OCI-M1 (cell line): ENCODE results near the gene PCDHA5.
A peak's percentile ranks its signal among the peaks of the same experiment; 100 is the strongest.
"Not testable (repeated sequence)": the region's sequence is repeated elsewhere in the genome, so short reads cannot be mapped to it uniquely, and the experiment has no call there.

ENCODE experiments used
- DNase-seq: peaks from one replicate; lab custom pipeline; 2025; lab: John Stamatoyannopoulos, UW

The PCDHA5 gene

DNA sequence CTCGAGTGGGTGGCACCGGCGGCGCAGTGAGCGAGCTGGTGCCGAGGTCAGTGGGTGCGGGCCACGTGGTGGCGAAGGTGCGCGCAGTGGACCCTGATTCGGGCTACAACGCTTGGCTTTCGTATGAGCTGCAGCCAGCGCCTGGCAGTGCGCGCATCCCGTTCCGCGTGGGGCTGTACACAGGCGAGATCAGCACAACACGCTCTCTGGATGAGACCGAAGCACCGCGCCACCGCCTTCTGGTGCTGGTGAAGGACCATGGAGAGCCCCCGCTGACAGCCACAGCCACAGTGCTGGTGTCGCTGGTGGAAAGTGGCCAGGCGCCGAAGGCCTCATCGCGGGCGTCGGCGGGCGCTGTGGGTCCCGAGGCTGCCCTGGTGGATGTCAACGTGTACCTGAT, 2.1 kb downstream of the PCDHA5 start:
- DNase-seq, result no peak

DNA sequence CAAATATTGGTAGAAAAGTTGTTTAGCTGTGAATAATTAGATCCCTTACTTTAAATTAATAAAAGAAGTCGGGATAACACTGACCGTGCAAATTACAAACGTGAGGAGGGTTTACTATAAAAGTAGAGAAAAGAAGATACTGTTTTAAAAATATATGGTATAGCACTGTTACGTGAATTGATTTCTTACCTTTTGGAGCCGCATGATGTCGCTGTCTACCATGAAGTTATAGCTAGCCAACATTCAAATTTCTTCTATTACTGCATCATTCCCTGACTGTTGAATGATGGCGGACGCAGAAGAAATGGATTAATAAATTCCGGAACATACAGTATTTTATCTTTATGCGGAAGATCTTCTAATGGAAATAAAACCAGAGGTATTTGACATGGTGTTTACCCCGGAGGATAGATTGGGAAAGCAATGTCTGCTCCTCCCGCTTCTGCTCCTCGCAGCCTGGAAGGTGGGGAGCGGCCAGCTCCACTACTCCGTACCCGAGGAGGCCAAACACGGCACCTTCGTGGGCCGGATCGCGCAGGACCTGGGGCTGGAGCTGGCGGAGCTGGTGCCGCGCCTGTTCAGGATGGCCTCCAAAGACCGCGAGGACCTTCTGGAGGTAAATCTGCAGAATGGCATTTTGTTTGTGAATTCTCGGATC, 6.4 kb downstream of the PCDHA5 start, which contains the start of gene PCDHA6:
Gene PCDHA6, plus strand, starts transcription at position 257 of the 658 bp plus-strand sequence. Its CDS starts 132 bp downstream, at position 389.
- DNase-seq, result no peak

DNA sequence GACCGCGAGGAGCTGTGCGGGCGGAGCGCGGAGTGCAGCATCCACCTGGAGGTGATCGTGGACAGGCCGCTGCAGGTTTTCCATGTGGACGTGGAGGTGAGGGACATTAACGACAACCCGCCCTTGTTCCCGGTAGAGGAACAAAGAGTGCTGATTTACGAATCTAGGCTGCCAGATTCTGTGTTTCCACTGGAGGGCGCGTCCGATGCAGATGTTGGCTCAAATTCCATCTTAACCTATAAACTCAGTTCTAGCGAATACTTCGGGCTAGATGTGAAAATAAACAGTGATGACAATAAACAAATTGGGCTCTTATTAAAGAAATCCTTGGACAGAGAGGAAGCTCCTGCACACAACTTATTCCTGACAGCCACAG, 6.9 kb downstream of the PCDHA5 start:
- DNase-seq, result no peak

DNA sequence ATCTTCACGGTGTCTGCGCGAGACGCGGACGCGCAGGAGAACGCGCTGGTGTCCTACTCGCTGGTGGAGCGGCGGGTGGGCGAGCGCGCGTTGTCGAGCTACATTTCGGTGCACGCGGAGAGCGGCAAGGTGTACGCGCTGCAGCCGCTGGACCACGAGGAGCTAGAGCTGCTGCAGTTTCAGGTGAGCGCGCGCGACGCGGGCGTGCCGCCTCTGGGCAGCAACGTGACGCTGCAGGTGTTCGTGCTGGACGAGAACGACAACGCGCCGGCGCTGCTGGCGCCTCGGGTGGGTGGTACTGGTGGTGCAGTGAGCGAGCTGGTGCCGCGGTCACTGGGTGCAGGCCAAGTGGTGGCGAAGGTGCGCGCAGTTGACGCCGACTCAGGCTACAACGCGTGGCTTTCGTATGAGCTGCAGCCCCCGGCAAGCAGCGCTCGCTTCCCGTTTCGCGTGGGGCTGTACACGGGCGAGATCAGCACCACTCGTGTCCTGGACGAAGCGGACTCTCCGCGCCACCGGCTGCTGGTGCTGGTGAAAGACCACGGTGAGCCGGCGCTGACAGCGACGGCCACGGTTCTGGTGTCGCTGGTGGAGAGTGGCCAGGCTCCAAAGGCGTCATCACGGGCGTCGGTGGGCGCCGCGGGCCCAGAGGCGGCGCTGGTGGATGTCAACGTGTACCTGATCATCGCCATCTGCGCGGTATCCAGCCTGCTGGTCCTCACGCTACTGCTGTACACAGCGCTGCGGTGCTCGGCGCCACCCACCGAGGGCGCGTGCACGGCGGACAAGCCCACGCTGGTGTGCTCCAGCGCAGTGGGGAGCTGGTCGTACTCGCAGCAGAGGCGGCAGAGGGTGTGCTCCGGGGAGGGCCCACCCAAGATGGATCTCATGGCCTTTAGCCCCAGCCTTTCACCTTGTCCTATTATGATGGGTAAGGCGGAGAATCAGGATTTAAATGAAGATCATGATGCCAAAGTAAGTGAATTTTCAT, 8.4 kb downstream of the PCDHA5 start:
- DNase-seq, result not testable (repeated sequence)

GRCh38 chr5:140833993-140834392, 12.6 kb downstream of the PCDHA5 start, which contains the start of gene PCDHA7:
Gene PCDHA7 (plus strand): TSS chr5:140834269. CDS start chr5:140834384, 115 bp downstream.
- DNase-seq, result peak; percentile 2

- not testable (repeated sequence) for DNase-seq
Observed at GRCh38 chr5:140834439-140835008, 13.1 kb downstream of the PCDHA5 start.

GRCh38 chr5:140835622-140836510, 14.5 kb downstream of the PCDHA5 start:
- DNase-seq, result no peak

GRCh38 chr5:140840978-140841962, 19.9 kb downstream of the PCDHA5 start, which contains the start of gene PCDHA8:
Gene PCDHA8 (plus strand): TSS chr5:140841187. CDS start chr5:140841322, 135 bp downstream.
- DNase-seq, result peak; percentile 56

DNA sequence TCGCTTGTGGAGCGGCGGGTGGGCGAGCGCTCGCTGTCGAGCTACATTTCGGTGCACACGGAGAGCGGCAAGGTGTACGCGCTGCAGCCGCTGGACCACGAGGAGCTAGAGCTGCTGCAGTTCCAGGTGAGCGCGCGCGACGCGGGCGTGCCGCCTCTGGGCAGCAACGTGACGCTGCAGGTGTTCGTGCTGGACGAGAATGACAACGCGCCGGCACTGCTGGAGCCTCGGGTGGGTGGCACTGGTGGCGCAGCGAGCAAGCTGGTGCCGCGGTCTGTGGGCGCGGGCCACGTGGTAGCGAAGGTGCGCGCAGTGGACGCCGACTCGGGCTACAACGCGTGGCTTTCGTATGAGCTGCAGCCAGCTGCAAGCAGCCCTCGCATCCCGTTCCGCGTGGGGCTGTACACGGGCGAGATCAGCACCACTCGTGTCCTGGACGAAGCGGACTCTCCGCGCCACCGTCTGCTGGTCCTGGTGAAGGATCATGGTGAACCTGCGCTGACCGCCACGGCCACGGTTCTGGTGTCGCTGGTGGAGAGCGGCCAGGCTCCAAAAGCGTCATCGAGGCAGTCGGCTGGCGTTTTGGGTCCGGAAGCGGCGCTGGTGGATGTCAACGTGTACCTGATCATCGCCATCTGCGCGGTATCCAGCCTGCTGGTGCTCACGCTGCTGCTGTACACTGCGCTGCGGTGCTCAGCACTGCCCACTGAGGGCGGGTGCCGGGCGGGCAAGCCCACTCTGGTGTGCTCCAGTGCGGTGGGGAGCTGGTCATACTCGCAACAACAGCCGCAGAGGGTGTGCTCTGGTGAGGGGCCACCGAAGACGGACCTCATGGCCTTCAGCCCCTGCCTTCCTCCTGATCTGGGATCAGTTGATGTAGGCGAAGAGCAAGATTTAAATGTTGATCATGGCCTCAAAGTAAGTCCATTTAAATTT, 21.7 kb downstream of the PCDHA5 start:
- DNase-seq, result no peak

DNA sequence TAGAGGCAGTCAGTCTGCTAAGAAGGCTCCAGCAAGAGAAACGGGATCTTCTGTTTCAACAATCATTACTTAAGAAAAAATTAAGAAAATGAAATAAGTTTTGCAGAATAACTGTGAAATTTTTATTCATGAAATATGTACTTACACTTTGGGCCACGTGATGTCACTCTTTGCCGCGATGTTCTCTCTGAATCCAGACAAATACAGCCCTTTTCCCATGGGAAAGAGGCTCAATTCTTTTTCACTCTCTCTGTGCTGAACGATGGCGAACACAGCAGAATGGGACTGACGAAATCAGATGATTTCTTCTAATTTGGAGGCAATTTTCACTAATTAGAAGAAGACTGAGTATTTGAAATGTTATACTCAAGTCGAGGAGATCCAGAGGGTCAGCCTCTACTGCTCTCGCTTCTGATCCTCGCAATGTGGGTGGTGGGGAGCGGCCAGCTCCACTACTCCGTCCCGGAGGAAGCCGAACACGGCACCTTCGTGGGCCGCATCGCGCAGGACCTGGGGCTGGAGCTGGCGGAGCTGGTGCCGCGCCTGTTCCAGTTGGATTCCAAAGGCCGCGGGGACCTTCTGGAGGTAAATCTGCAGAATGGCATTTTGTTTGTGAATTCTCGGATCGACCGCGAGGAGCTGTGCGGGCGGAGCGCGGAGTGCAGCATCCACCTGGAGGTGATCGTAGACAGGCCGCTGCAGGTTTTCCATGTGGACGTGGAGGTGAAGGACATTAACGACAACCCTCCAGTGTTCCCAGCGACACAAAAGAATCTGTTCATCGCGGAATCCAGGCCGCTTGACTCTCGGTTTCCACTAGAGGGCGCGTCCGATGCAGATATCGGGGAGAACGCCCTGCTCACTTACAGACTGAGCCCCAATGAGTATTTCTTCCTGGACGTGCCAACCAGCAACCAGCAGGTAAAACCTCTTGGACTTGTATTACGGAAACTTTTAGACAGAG, 27.0 kb downstream of the PCDHA5 start, which contains the start of gene PCDHA9:
Gene PCDHA9, plus strand, starts transcription at position 244 of the 964 bp plus-strand sequence. Its CDS starts 114 bp downstream, at position 358.
- not testable (repeated sequence) for DNase-seq

GRCh38 chr5:140849831-140850634, 28.6 kb downstream of the PCDHA5 start:
- DNase-seq, result not testable (repeated sequence)

DNA sequence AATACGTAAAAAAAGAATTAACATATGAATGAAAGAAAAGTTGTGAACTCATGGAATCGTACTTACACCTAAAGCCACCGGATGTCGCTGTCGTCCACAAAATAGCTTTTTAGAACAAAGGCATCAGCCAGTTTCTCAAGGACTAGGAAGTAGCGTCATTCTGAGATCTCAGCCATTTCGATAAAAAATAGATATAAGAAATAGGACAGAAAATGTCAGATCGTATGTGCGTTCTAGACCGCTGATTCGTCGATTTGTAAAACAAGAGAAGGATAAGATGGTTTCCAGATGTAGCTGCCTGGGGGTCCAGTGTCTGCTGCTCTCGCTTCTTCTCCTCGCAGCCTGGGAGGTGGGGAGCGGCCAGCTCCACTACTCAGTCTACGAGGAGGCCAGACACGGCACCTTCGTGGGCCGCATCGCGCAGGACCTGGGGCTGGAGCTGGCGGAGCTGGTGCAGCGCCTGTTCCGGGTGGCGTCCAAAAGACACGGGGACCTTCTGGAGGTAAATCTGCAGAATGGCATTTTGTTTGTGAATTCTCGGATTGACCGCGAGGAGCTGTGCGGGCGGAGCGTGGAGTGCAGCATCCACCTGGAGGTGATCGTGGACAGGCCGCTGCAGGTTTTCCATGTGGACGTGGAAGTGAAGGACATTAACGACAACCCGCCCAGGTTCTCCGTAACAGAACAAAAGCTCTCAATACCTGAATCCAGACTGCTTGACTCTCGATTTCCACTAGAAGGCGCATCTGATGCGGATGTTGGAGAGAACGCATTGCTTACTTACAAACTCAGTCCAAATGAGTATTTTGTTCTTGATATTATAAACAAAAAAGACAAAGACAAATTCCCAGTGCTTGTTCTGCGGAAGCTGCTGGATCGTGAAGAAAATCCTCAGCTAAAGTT, 34.6 kb downstream of the PCDHA5 start, which contains the start of gene PCDHA10:
Gene PCDHA10, plus strand, starts transcription at position 126 of the 903 bp plus-strand sequence. Its CDS starts 152 bp downstream, at position 278.
- peak; percentile 57 for DNase-seq

DNA sequence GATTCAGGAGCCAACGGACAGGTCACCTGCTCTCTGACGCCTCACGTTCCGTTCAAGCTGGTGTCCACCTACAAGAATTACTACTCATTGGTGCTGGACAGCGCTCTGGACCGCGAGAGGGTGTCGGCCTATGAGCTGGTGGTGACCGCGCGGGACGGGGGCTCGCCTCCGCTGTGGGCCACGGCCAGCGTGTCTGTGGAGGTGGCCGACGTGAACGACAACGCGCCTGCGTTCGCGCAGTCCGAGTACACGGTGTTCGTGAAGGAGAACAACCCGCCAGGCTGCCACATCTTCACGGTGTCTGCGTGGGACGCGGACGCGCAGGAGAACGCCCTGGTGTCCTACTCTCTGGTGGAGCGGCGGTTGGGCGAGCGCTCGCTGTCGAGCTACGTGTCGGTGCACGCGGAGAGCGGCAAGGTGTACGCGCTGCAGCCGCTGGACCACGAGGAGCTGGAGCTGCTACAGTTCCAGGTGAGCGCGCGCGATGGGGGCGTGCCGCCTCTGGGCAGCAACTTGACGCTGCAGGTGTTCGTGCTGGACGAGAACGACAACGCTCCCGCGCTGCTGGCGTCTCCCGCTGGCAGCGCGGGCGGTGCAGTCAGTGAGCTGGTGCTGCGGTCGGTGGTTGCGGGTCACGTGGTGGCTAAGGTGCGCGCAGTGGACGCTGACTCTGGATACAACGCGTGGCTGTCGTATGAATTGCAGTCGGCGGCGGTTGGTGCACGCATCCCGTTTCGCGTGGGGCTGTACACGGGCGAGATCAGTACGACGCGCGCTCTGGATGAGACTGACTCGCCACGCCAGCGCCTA, 36.0 kb downstream of the PCDHA5 start:
- no peak for DNase-seq

- DNase-seq, result no peak
Observed at GRCh38 chr5:140857987-140858240, 36.5 kb downstream of the PCDHA5 start.
